Upper lobe of left lung (tissue), 6 donors: ENCODE measurements around the gene PDE7B. TPM values are rescaled to one million over a fixed set of nuclear protein-coding genes. Genes with fewer than 3 reads are reported as not detected.

Experiments
- ATAC-seq, 2 donors: fragments of 200-7000 bp; cut with Tn5 transposase; one replicate each; pipeline ENCODE4 v1.9.1; 2022; ENCODE audit warnings: mild to moderate bottlenecking in 2 of 2, moderate library complexity in 2 of 2; ENCODE audit not compliant: low FRiP score in 2 of 2
- DNase-seq, 2 donors: peaks; one replicate each; pipeline ENCODE4 v3.0.0-alpha.2; 2019 to 2020
- H3K27ac ChIP-seq, 4 donors: fragments of 200-600 bp; sonication (generic); one replicate each; pipeline ENCODE4 v1.5.1; 2016 to 2019
- H3K27me3 ChIP-seq, 4 donors: fragments of 200-600 bp; sonication (generic); one replicate each; pipeline ENCODE4 v1.5.1; 2017 to 2019
- H3K36me3 ChIP-seq, 4 donors: fragments of 200-600 bp; sonication (generic); one replicate each; pipeline ENCODE4 v1.5.1; 2016 to 2019
- H3K4me1 ChIP-seq, 4 donors: fragments of 200-600 bp; sonication (generic); one replicate each; pipeline ENCODE4 v1.5.1; 2018 to 2019
- H3K4me3 ChIP-seq, 4 donors: fragments of 200-600 bp; sonication (generic); one replicate each; pipeline ENCODE4 v1.5.1; 2017 to 2019; ENCODE audit warnings: mild to moderate bottlenecking in 2 of 4, moderate library complexity in 1 of 4
- H3K9me3 ChIP-seq, 4 donors: fragments of 200-600 bp; sonication (generic); one replicate each; pipeline ENCODE4 v1.5.1; 2018 to 2019
- EP300 ChIP-seq, 4 donors: sonication (generic); formaldehyde crosslinking; IDR thresholded peaks; one replicate each; pipeline ENCODE4 v1.5.1; 2017; ENCODE audit warnings: antibody characterized with exemption in 4 of 4, control low read depth in 2 of 4
- POLR2A ChIP-seq, 4 donors: fragments of 450-650 bp; IDR thresholded peaks; one replicate each; pipeline ENCODE4 v1.5.1; 2016 to 2017; ENCODE audit warnings: antibody characterized with exemption in 4 of 4, mild to moderate bottlenecking in 2 of 4
- POLR2AphosphoS5 ChIP-seq, 2 donors: sonication (generic); formaldehyde crosslinking; IDR thresholded peaks; one replicate each; pipeline ENCODE4 v1.5.1; 2017; ENCODE audit warnings: antibody characterized with exemption in 2 of 2
- WGBS, 2 donors: methylation state at CpG; one replicate each; pipeline ENCODE4 v1.1.5; 2017 to 2018; 5-methylcytosine and 5-hydroxymethylcytosine counted together
- total RNA-seq, 6 donors: library from RNA; depleted of rRNA in 4 of 6; stranded (reverse); fragments of >200 nt in 4 of 6; gene quantifications; one replicate each; pipeline versions ENCODE4 v1.1.0 to v1.2.1, GENCODE V29; 2016 to 2021
- TF ChIP-seq, protein P1 (sequence below), 6 experiments: fragments of 450-650 bp in 4 of 6; fragments of 200-600 bp in 2 of 6; sonication (generic) in 2 of 6; IDR thresholded peaks; one replicate each; pipeline ENCODE4 v1.5.1; 2016 to 2019; ENCODE audit warnings: antibody characterized with exemption in 6 of 6
- donor health status: DM: no; HTN: no; CAD: no; lungs with moderate emphysema.
- donor health status: DM: no; HTN: yes; CAD: no; lungs with severe emphysema.

Gene PDE7B
- total RNA-seq, 6 donors from 2014 or later: 1.0 to 4.4 (median 2.6) TPM

- Histone ChIP-seq H3K9me3 (no peaks in the 10 kb centered on the region), H3K36me3 (no peaks in the 10 kb centered on the region), H3K27ac (no peak overlapping the region), H3K4me1 (no peaks in the 10 kb centered on the region), H3K27me3 (no peaks in the 10 kb centered on the region), H3K4me3 (no peak overlapping the region)
- 71 to 74% methylated on average over 5 of the region's 5 CpGs for WGBS, 2 donors
- ATAC-seq (no peak), DNase-seq (no peak)
- TF ChIP-seq, protein P1, sequence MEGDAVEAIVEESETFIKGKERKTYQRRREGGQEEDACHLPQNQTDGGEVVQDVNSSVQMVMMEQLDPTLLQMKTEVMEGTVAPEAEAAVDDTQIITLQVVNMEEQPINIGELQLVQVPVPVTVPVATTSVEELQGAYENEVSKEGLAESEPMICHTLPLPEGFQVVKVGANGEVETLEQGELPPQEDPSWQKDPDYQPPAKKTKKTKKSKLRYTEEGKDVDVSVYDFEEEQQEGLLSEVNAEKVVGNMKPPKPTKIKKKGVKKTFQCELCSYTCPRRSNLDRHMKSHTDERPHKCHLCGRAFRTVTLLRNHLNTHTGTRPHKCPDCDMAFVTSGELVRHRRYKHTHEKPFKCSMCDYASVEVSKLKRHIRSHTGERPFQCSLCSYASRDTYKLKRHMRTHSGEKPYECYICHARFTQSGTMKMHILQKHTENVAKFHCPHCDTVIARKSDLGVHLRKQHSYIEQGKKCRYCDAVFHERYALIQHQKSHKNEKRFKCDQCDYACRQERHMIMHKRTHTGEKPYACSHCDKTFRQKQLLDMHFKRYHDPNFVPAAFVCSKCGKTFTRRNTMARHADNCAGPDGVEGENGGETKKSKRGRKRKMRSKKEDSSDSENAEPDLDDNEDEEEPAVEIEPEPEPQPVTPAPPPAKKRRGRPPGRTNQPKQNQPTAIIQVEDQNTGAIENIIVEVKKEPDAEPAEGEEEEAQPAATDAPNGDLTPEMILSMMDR (IDR thresholded peaks at IDR 0.05): no peak
- no peak for TF ChIP-seq EP300 (IDR thresholded peaks at IDR 0.05)
- no peak for TF ChIP-seq POLR2A (IDR thresholded peaks at IDR 0.05)
- no peak for TF ChIP-seq POLR2AphosphoS5 (IDR thresholded peaks at IDR 0.05)
Observed at GRCh38 chr6:135890876-135891275, 39.4 kb downstream of the PDE7B start.

GRCh38 chr6:135891710-135892109, 40.2 kb downstream of the PDE7B start:
- Histone ChIP-seq H3K9me3 (no peaks in the 10 kb centered on the region), H3K4me1 (no peaks in the 10 kb centered on the region), H3K36me3 (no peaks in the 10 kb centered on the region), H3K4me3 (no peak overlapping the region), H3K27me3 (no peaks in the 10 kb centered on the region), H3K27ac (no peak overlapping the region)
- ATAC-seq (no peak), DNase-seq (no peak)
- TF ChIP-seq, protein P1 (IDR thresholded peaks at IDR 0.05): no peak
- TF ChIP-seq POLR2AphosphoS5 (IDR thresholded peaks at IDR 0.05): no peak
- no peak for TF ChIP-seq POLR2A (IDR thresholded peaks at IDR 0.05)
- no peak for TF ChIP-seq EP300 (IDR thresholded peaks at IDR 0.05)

- ATAC-seq: no peak
- no peak for DNase-seq
- no peaks in the 10 kb centered on the region for H3K4me1 ChIP-seq
- no peak overlapping the region for H3K4me3 ChIP-seq
- H3K9me3 ChIP-seq: no peaks in the 10 kb centered on the region
- 86 to 91% methylated on average over 8 of the region's 8 CpGs for WGBS, 2 donors
- H3K27ac ChIP-seq: no peak overlapping the region
- no peaks in the 10 kb centered on the region for H3K36me3 ChIP-seq
- no peak for TF ChIP-seq POLR2A (IDR thresholded peaks at IDR 0.05)
- TF ChIP-seq, protein P1 (IDR thresholded peaks at IDR 0.05): no peak
- TF ChIP-seq EP300 (IDR thresholded peaks at IDR 0.05): no peak
- TF ChIP-seq POLR2AphosphoS5 (IDR thresholded peaks at IDR 0.05): no peak
- no peaks in the 10 kb centered on the region for H3K27me3 ChIP-seq
Observed at GRCh38 chr6:135895231-135895911, 43.9 kb downstream of the PDE7B start.

DNA sequence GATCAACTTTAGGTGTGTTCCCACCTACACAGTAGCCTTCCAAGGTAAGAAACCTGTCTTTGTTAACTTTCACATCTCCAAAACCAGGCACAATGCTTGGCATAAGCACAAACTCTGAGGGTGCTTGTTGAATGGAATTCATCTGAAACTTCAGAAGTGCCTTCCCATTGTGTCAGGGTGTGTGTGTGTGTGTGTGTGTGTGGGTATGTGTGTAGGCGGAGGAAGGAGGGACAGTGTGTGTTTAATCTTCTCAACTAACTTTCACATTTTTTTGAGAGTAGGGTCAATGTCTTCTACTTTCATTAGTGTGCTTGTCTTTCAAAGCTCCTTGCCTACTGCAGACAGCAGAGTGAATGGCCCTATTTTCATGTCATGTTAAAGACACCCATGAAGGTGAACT, 45.6 kb downstream of the PDE7B start:
- no peaks in the 10 kb centered on the region for H3K9me3 ChIP-seq
- no peak overlapping the region for H3K27ac ChIP-seq
- H3K27me3 ChIP-seq: no peaks in the 10 kb centered on the region
- DNase-seq (no peak), ATAC-seq (no peak)
- no peak for TF ChIP-seq POLR2A (IDR thresholded peaks at IDR 0.05)
- TF ChIP-seq, protein P1 (IDR thresholded peaks at IDR 0.05): no peak
- TF ChIP-seq POLR2AphosphoS5 (IDR thresholded peaks at IDR 0.05): no peak
- TF ChIP-seq EP300 (IDR thresholded peaks at IDR 0.05): no peak
- no peak overlapping the region for H3K4me3 ChIP-seq
- H3K4me1 ChIP-seq: no peaks in the 10 kb centered on the region
- 83 to 93% methylated on average over 1 of the region's 1 CpG for WGBS, 2 donors
- H3K36me3 ChIP-seq: no peaks in the 10 kb centered on the region
